Ishikawa (cell line): ENCODE results near the gene SSH2.

Experiments used
- CEBPB ChIP-seq: IDR thresholded peaks from 2 replicates; pipeline ENCODE4 v1.6.1; 2012
- CREB1 ChIP-seq: IDR thresholded peaks from 2 replicates; pipeline ENCODE4 v1.6.1; 2012; ENCODE audit warnings: low read depth
- EGR1 ChIP-seq: IDR thresholded peaks from 2 replicates; pipeline ENCODE4 v1.6.1; 2012
- EP300 ChIP-seq: IDR thresholded peaks from 2 replicates; pipeline ENCODE4 v1.6.1; 2012; ENCODE audit warnings: borderline replicate concordance
- FOXM1 ChIP-seq: IDR thresholded peaks from 2 replicates; pipeline ENCODE4 v1.6.1; 2012; ENCODE audit warnings: low read depth, borderline replicate concordance
- NFIC ChIP-seq: IDR thresholded peaks from 2 replicates; pipeline ENCODE4 v1.6.1; 2012
- RAD21 ChIP-seq: IDR thresholded peaks from 2 replicates; pipeline ENCODE4 v1.6.1; 2012; ENCODE audit warnings: low read depth
- TAF1 ChIP-seq: IDR thresholded peaks from 2 replicates; pipeline ENCODE4 v1.6.1; 2012; ENCODE audit warnings: low read depth, mild to moderate bottlenecking
- TCF12 ChIP-seq: IDR thresholded peaks from 2 replicates; pipeline ENCODE4 v1.6.1; 2012; ENCODE audit warnings: low read depth
- TEAD4 ChIP-seq: IDR thresholded peaks from 2 replicates; pipeline ENCODE4 v1.6.1; 2012
- USF1 ChIP-seq: IDR thresholded peaks from 2 replicates; pipeline ENCODE4 v1.6.1; 2012
- YY1 ChIP-seq: IDR thresholded peaks from 2 replicates; pipeline ENCODE4 v1.6.1; 2012; ENCODE audit warnings: low read depth
- ZBTB7A ChIP-seq: IDR thresholded peaks from 2 replicates; pipeline ENCODE4 v1.6.1; 2012; ENCODE audit warnings: low read depth
- TF ChIP-seq, protein P1 (sequence below): IDR thresholded peaks from 2 replicates; pipeline ENCODE4 v1.6.1; 2012; ENCODE audit warnings: low read depth, mild to moderate bottlenecking
- TF ChIP-seq, protein P2 (sequence below): IDR thresholded peaks from 2 replicates; pipeline ENCODE4 v1.6.1; 2012

SSH2 gene

GRCh38 chr17:29911641-29912177 is 18.3 kb downstream of the SSH2 start:
- no peak for TF ChIP-seq ZBTB7A

DNA sequence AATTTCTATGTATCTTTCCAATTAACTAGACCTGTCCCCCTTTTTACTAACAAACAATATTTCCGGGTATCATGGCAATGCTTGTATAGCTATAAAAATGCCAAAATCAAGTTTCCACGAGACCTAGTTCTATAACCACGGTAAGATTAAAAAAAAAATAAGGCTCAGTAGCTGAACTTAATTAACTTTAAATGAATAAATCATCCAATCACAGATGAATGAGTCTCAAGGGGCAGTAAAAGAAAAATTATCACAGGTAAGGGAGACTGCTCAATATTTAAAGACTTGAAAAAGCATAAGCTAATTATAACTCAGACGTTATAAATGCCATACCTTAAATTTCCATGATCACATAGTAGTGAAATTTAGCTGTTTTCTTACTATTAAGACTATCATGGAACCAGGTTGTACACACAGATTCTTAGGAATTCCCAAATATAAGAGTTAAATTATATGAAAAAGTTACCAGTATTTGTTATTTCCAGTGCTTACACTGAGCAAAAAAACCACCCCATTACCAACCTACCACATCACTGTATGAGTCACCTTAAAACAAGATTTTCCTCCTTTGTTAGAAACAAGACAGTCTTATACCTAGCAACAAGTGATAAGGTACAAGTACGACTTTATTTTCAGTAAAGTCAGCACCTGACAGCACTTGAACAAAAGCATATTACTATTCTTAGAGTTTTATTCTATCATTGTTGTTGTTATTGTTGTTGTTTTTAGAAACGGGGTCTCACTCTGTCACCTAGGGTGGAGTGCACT is 20.6 kb downstream of the SSH2 start:
- TF ChIP-seq TAF1 (no peak), EGR1 (no peak), TCF12 (no peak), YY1 (no peak), RAD21 (no peak), ZBTB7A (no peak), USF1 (no peak), NFIC (no peak), TEAD4 (no peak), CEBPB (no peak), FOXM1 (no peak)
- TF ChIP-seq, protein P1, sequence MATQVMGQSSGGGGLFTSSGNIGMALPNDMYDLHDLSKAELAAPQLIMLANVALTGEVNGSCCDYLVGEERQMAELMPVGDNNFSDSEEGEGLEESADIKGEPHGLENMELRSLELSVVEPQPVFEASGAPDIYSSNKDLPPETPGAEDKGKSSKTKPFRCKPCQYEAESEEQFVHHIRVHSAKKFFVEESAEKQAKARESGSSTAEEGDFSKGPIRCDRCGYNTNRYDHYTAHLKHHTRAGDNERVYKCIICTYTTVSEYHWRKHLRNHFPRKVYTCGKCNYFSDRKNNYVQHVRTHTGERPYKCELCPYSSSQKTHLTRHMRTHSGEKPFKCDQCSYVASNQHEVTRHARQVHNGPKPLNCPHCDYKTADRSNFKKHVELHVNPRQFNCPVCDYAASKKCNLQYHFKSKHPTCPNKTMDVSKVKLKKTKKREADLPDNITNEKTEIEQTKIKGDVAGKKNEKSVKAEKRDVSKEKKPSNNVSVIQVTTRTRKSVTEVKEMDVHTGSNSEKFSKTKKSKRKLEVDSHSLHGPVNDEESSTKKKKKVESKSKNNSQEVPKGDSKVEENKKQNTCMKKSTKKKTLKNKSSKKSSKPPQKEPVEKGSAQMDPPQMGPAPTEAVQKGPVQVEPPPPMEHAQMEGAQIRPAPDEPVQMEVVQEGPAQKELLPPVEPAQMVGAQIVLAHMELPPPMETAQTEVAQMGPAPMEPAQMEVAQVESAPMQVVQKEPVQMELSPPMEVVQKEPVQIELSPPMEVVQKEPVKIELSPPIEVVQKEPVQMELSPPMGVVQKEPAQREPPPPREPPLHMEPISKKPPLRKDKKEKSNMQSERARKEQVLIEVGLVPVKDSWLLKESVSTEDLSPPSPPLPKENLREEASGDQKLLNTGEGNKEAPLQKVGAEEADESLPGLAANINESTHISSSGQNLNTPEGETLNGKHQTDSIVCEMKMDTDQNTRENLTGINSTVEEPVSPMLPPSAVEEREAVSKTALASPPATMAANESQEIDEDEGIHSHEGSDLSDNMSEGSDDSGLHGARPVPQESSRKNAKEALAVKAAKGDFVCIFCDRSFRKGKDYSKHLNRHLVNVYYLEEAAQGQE, result no peak
- TF ChIP-seq, protein P2, sequence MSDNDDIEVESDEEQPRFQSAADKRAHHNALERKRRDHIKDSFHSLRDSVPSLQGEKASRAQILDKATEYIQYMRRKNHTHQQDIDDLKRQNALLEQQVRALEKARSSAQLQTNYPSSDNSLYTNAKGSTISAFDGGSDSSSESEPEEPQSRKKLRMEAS, result no peak

- TF ChIP-seq RAD21, result no peak
These were observed 23.1 kb downstream of the SSH2 start for GRCh38 chr17:29906969-29907368.

DNA sequence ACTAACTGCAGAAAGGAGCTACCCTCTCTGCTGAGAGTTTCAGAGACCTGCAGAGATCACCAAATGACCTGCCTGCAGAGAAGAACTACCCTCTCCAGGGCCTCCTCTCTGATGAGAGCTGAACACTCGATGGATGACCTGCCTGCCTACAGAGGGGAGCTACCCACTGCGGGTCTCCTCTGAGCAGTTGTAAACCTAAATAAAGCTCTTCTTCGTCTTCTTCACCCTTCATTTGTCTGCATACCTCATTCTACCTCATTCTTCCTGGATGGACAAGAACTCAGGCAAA is 24.2 kb downstream of the SSH2 start:
- TF ChIP-seq EP300 (no peak), TCF12 (no peak), RAD21 (no peak), CEBPB (no peak), ZBTB7A (no peak), NFIC (no peak), FOXM1 (no peak), YY1 (no peak), USF1 (no peak), TAF1 (no peak), CREB1 (no peak), EGR1 (no peak), TEAD4 (no peak)
- TF ChIP-seq, protein P2, result no peak
- TF ChIP-seq, protein P1, result no peak

DNA sequence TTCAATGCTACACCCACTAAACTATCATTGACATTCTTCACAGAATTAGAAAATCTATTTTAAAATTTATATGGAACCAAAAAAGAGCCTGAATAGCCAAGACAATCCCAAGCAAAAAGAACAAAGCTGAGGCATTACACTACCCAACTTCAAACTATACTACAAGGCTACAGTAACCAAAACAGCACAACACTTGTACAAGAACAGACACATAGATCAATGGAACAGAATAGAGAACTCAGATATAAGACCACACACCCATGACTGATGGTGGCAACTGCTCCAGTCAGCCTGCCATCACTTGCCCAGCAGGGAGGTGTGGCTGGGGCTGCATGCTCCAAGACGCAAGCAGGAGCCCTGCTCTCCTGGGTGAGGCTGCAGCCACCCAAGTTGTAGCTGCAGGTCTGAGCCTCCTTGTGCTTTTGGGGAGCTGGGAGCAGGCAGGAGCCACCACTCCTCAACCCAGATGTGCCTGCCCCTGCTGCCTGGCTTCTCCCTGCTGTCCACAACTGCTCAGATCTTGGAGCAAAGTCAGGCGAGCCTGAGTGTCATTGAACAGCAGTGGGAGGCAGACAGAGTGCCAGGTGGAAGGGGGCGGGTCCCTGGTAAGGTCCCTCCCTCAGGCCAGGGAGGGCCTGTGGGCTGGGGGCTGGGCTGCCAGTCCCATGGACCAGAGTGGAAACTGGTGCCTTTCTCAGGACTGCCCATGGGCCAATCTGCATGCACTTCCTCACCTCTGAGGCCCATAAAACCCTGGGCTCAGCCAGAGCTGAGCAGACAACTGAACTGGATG is 24.7 kb downstream of the SSH2 start:
- no peak for TF ChIP-seq TCF12
- no peak for TF ChIP-seq NFIC
- no peak for TF ChIP-seq RAD21
- TF ChIP-seq CREB1, result no peak
- TF ChIP-seq USF1, result no peak
- TF ChIP-seq YY1, result no peak
- no peak for TF ChIP-seq ZBTB7A
- TF ChIP-seq, protein P1, result no peak
- TF ChIP-seq EGR1, result no peak
- TF ChIP-seq TEAD4, result no peak
- no peak for TF ChIP-seq EP300
- TF ChIP-seq TAF1, result no peak
- no peak for TF ChIP-seq FOXM1
- no peak for TF ChIP-seq CEBPB
- TF ChIP-seq, protein P2, result no peak
